Activated CD4-positive, alpha-beta T cell treated with anti-CD3 and anti-CD28 coated beads for 4 hours (primary cell): ENCODE measurements around the gene UBE2Q1.

Experiments
- DNase-seq, 2 donors: peaks; one replicate each; pipeline ENCODE4 v3.0.0-alpha.2; 2020

The UBE2Q1 gene

GRCh38 chr1:154575951-154576566 is 17.6 kb upstream of the UBE2Q1 start:
- DNase-seq: no peak

GRCh38 chr1:154575147-154575927 is 16.9 kb upstream of the UBE2Q1 start:
- no peak for DNase-seq

- DNase-seq: no peak
These were observed 16.3 kb upstream of the UBE2Q1 start for GRCh38 chr1:154574716-154575115.

DNA sequence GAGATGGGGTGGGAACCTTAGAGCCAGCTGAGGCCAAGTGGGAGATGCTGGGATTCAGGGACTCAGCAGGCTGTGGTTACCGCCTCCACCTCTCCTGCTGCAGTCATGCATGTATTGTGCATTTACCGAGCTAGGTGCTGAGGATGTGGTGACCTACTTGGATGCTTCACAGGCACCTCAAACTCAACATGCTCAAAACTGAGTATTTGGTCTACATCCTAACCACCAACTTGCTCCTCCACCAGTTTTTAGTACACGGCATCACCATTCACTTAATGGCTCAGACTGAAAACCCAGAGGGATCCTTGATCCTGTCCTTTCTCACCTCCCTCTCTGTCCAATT is 14.7 kb upstream of the UBE2Q1 start:
- DNase-seq: no peak

DNA sequence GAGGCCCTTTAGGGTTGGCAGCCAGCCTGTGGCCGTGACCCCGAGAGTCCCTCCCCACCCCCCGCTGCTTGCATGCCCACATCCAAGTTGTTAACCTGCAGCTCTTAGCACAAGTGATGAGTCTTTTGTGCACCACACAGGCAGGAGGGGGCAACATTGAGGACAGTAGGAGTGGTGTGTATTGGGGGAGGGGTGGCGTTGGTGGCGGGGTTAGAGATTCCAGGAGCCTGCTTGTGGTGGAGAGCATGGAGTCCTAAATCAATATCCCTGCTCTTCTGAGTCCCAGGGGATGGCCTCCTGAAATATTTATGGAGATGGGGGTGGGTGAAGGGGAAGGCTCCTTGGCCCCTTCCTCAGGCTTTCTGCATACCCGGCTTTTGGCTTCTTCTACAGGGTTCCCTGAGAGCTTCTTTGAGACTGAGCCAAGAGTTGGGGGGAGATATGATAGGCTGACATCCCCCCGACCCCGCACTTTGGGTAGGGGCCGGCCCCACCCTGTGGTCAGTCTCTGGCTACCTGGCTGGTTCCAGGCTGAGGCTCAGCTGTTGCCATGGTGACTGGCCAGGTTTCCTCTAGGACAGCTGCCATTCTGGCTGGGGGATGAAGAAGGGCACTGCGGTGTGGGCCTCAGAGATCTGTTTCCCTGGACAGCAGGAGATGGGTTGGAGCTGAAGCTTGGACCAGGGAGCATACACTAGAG is 14.2 kb upstream of the UBE2Q1 start:
- no peak for DNase-seq

GRCh38 chr1:154571964-154572288 is 13.5 kb upstream of the UBE2Q1 start:
- no peak for DNase-seq

DNA sequence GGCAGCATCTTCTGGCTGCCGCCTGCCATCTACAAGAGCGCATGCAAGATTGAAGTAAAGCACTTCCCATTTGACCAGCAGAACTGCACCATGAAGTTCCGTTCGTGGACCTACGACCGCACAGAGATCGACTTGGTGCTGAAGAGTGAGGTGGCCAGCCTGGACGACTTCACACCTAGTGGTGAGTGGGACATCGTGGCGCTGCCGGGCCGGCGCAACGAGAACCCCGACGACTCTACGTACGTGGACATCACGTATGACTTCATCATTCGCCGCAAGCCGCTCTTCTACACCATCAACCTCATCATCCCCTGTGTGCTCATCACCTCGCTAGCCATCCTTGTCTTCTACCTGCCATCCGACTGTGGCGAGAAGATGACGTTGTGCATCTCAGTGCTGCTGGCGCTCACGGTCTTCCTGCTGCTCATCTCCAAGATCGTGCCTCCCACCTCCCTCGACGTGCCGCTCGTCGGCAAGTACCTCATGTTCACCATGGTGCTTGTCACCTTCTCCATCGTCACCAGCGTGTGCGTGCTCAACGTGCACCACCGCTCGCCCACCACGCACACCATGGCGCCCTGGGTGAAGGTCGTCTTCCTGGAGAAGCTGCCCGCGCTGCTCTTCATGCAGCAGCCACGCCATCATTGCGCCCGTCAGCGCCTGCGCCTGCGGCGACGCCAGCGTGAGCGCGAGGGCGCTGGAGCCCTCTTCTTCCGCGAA is 12.9 kb upstream of the UBE2Q1 start:
- no peak for DNase-seq

GRCh38 chr1:154568157-154568815 is 9.8 kb upstream of the UBE2Q1 start:
- DNase-seq: no peak

DNA sequence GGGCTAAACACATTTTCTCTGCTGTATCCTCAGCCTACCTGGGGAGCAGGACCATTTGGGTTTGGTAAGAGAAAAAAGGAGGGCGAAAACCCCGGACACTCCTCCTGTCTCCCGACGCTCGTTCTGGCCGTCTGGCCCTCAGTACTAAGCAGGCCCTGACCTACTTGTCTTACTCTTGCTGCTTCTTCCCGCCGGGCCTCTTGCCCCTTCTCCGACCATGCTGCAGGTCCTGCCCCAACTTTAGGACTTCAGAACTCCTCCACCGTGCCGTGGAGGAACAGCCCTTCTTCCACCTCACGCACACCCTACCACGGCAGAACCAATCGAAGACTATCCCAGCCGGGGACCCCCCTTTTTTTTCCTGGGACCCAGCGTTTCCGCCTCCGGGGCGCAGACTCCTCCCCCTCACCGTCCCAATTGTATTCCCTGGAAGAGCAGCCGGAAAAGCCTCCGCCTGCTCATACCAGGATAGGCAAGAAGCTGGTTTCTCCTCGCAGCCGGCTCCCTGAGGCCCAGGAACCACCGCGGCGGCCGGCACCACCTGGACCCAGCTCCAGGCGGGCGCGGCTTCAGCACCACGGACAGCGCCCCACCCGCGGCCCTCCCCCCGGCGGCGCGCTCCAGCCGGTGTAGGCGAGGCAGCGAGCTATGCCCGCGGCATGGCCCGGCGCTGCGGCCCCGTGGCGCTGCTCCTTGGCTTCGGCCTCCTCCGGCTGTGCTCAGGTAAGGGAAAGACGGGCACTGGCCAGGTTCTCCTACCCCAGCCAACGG is 9.1 kb upstream of the UBE2Q1 start, which contains the start of gene CHRNB2:
Gene CHRNB2, plus strand, starts transcription at position 393 of the 771 bp plus-strand sequence. Its CDS starts 267 bp downstream, at position 660.
- peak; percentile 55 to 57 for DNase-seq

DNA sequence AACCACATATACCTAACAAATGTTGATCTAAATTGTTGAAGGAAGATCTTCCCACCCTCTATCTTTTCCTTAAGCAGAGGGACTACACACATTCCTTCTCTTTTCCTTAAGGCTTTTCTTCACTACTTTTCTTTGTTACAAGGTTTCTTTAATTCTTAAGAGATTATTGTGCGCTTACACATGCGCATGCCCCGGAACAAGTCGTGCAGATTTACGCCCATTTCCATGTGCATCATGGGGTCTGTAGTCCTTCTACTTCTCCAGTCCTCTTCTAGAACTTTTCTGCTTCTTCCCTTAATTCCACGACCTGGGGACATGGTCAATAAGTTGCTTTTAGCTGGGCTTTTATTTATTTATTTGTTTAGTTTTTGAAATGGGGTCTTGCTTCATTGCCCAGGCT is 7.4 kb upstream of the UBE2Q1 start:
- no peak for DNase-seq

DNA sequence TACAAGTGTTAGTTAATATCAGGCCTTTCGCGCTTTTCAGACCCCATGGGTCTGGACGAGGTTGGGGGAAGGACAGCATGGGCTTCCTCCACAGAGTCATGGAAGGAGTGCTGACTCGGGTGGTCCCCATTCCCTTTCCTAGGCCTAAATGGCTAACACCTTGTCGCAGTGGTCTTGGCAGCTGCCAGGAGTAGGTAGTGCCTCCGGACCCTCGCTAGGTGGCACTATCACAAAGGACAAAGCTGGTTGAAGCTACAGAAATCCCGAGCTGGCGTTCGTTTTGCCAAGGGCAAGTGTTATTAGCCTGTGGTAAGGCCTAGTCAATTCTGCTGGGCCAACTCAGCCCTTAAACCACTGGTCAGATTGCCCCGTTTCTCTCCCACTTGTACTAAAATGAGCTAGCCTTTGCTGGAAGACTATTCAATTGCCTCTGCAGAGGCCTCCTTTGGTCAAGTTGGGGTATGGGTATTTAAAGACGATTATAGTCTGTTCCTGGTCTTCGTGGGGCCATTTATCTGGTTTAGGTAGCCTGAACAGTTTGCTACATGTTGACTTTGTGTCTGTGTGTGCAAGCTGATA is 1.1 kb upstream of the UBE2Q1 start:
- peak; percentile 83 to 87 for DNase-seq

GRCh38 chr1:154558720-154559465 is 431 bp upstream of the UBE2Q1 start:
- DNase-seq: peak; percentile 99 to 100

DNA sequence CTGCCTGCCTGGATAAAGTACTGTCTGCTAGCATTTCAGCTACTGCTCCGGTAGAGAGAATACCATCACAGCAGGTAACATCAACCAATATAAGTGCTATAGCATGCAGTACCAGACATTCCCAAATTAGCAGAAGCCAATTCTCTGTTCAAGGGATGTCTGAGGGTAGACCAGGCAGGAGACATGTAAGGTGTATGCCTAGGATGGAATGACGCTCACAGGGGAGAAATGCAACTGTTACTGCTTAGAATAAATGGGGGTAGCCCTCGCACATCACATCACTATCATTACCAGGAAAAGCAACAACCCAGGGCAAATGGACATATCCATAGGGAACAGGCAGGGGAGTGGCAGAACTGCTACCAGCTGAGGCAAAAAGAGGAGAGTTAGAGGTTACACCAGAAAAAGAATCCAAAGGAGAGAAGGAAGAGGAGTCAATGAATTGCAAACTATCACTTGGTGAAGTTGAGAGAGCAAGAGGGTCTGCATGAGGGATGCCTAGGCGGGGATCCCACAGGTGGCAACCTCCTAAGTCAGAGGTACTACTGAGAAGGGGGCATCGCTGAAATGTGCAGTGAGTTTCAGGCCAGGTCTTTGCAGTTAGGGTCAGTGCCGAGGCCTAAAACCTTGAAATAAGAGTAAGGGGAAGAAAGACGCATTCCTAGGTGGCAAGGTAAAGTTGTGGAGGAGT is 1.1 kb downstream of the UBE2Q1 start:
- no peak for DNase-seq

- DNase-seq: no peak
These were observed 2.0 kb downstream of the UBE2Q1 start for GRCh38 chr1:154556422-154556821.

DNA sequence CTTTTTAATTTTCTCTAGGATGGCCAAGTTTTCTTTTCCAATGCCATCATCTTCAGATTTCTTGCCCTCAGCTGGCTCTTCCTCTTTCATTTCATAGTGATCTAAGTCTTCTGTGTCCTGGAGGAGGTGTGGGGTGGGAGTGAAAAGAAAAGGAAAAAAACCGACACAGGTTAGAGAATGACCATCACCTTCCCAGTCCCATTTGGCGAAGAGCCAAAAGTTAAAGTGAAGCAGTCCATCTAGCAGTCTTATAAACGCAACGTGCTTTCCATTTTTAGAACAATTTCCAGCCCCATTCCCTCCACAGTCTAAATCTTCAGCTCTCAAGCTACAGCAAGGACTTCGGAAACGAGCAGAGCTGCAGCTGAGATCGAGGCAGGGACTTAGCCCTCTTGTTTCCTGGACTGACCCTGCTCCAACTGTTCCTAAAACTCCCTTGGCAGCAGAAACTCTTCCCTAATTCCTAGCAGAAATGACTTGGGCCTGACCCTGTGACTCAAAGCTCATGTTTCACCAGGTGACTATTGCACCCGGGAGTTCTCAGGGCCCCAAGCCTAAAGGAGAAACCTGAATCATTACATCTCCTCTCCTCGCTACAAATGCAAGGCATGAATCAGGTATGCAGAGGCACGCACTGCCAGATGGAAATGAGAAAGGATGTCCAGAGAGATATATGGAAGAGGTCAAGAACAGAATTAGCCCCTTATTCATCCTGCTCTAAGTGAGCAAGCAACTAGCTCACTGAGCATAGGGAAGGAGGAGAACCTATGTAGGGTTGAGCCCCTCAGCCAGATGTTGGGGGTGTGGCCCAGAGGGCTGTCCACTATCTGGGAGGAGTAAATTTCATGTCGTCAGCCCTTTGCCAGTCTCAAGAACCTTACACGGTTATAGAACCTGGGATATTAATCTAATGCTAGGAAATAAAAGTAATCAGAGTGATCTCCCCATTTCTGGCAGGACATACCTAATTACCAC is 5.1 kb downstream of the UBE2Q1 start:
- DNase-seq: no peak

GRCh38 chr1:154552036-154552435 is 6.4 kb downstream of the UBE2Q1 start:
- DNase-seq: no peak

DNA sequence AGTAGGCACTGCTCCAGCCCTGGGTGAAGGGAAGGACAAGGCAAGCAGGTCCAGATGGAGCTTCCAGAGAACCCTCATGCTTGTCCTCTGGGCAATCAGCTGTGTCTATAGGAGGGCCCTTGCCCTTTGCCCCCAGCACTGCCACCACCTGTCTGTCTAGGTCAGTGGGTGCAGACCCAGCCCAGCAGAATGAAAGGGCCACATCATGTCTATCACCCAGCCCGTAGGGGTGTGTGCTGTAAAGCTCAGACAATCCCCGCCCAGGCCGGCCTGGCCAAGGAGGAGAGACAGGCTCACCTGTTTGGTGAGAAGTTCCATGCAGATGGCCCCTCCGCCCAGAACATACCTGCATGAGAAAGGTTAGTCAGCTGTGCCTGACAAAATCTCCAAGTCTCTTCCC is 7.0 kb downstream of the UBE2Q1 start:
- no peak for DNase-seq

DNA sequence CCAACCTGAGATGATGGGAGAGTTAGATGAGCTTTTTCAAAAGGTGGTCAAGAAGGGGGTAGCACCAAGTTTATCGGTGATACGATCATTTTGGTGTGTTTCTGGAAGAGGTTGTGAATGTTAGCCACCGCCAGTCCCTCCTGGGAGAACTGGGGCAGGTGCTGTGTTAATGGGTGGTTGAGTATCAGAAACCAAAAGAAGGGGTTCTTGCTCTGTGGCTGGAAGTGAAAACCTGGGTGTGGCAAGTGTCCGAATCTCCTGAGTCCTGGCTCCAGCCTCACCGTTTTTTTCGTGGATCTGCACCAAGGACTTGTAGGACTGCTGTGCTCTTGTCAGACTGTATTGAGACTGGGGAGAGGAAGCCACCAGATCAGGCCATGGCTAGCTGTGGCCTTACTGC is 7.8 kb downstream of the UBE2Q1 start:
- no peak for DNase-seq

DNA sequence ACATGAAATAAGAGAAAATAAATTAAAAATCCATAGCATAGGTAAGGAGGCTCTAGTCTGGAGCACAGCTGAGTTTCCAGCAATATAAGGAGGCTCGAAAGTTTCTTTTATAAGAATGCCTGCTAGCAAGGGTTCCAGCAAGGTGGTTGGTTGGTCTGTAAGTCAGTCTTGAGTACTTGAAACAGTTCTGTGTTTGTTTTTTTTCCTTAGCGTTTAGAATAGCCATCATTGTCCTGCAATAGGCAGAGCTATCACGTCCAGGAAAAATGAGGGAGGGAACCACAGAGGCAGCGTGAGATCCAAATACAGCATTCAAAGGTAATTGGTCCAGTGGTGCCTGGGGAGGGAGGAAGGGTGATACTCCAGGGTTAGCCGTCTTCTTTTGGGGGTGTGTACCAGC is 8.4 kb downstream of the UBE2Q1 start:
- DNase-seq: no peak
